ENCODE data around the gene ETV2.

DNA sequence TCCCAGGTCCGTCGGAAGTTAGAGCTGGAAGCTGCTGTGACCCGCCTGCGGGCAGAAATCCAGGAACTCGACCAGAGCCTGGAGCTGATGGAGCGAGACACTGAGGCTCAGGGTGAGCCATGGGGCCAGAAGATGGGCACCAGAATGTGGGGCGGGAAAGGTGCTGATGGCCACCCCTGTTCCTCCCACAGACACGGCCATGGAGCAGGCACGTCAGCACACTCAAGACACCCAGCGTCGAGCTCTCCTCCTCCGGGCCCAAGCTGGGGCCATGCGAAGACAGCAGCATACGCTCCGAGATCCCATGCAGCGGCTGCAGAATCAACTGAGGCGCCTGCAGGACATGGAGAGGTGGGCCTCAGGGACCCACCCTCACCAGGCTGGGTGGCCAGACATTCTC lies 26.5 kb upstream of the ETV2 start:
- TF ChIP-seq, protein P1, sequence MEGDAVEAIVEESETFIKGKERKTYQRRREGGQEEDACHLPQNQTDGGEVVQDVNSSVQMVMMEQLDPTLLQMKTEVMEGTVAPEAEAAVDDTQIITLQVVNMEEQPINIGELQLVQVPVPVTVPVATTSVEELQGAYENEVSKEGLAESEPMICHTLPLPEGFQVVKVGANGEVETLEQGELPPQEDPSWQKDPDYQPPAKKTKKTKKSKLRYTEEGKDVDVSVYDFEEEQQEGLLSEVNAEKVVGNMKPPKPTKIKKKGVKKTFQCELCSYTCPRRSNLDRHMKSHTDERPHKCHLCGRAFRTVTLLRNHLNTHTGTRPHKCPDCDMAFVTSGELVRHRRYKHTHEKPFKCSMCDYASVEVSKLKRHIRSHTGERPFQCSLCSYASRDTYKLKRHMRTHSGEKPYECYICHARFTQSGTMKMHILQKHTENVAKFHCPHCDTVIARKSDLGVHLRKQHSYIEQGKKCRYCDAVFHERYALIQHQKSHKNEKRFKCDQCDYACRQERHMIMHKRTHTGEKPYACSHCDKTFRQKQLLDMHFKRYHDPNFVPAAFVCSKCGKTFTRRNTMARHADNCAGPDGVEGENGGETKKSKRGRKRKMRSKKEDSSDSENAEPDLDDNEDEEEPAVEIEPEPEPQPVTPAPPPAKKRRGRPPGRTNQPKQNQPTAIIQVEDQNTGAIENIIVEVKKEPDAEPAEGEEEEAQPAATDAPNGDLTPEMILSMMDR (IDR thresholded peaks at IDR 0.05) = no peak
- no peak for TF ChIP-seq POLR2A (IDR thresholded peaks at IDR 0.05)

All from right lobe of liver (tissue), 4 donors.